OCI-M2 (cell line): Measurements from ENCODE around the gene CIT.

Experiments used
- DNase-seq: peaks from one replicate; lab custom pipeline; 2025; ENCODE audit not compliant: unreplicated experiment; lab: John Stamatoyannopoulos, UW

Gene CIT

GRCh38 chr12:119803381-119803791 lies 73.7 kb downstream of the CIT start:
- no peak for DNase-seq

- no peak for DNase-seq
Measured at GRCh38 chr12:119802472-119802871, 74.6 kb downstream of the CIT start.

- no peak for DNase-seq
Measured at GRCh38 chr12:119797090-119797489, 80.0 kb downstream of the CIT start.

GRCh38 chr12:119796292-119796691 lies 80.8 kb downstream of the CIT start:
- no peak for DNase-seq

- no peak for DNase-seq
Measured at GRCh38 chr12:119791453-119791852, 85.7 kb downstream of the CIT start.

GRCh38 chr12:119788786-119789185 lies 88.3 kb downstream of the CIT start:
- DNase-seq: no peak

- no peak for DNase-seq
Measured at GRCh38 chr12:119786539-119786938, 90.6 kb downstream of the CIT start.

GRCh38 chr12:119784673-119785072 lies 92.4 kb downstream of the CIT start:
- no peak for DNase-seq

GRCh38 chr12:119783787-119784186 lies 93.3 kb downstream of the CIT start:
- no peak for DNase-seq

GRCh38 chr12:119781804-119782203 lies 95.3 kb downstream of the CIT start:
- no peak for DNase-seq

- no peak for DNase-seq
Measured at GRCh38 chr12:119780786-119781434, 96.2 kb downstream of the CIT start.

GRCh38 chr12:119775246-119775895 lies 101.7 kb downstream of the CIT start:
- DNase-seq: no peak

GRCh38 chr12:119772431-119772830 lies 104.7 kb downstream of the CIT start:
- no peak for DNase-seq

GRCh38 chr12:119770146-119770545 lies 107.0 kb downstream of the CIT start:
- no peak for DNase-seq

- no peak for DNase-seq
Measured at GRCh38 chr12:119762619-119763018, 114.5 kb downstream of the CIT start.

GRCh38 chr12:119758722-119759121 lies 118.4 kb downstream of the CIT start:
- no peak for DNase-seq

GRCh38 chr12:119758234-119758633 lies 118.9 kb downstream of the CIT start:
- DNase-seq: no peak

GRCh38 chr12:119751961-119752360 lies 125.2 kb downstream of the CIT start:
- no peak for DNase-seq

- no peak for DNase-seq
Measured at GRCh38 chr12:119749666-119750065, 127.5 kb downstream of the CIT start.

GRCh38 chr12:119748497-119748896 lies 128.6 kb downstream of the CIT start:
- no peak for DNase-seq

GRCh38 chr12:119746169-119746568 lies 131.0 kb downstream of the CIT start:
- DNase-seq: no peak

- DNase-seq: no peak
Measured at GRCh38 chr12:119744900-119745606, 132.1 kb downstream of the CIT start.
